Calu3 (cell line): Measurements from ENCODE around the gene UBE2Q2. TPM values are rescaled to one million over a fixed set of nuclear protein-coding genes. Genes with fewer than 3 reads are reported as not detected.
A peak's percentile ranks its signal among the peaks of the same experiment; 100 is the strongest.

Experiments used
- BruUV-seq: library from RNA; stranded (reverse); fragments of 400-500 nt; replicated peaks from 2 replicates; lab custom pipeline; 2021; lab: Mats Ljungman, UMichigan
- CTCF ChIA-PET: fragments of 300-600 bp; sonication (Branson Sonifier 250); formaldehyde crosslinking; loops from one replicate; lab custom pipeline; 2022; ENCODE audit warnings: antibody characterized with exemption; lab: Charles Lee
- DNase-seq: peaks from one replicate; pipeline ENCODE4 v3.0.0; 2022
- H3K27ac Mint-ChIP-seq: one replicate; pipeline ENCODE4 v1.8.0; 2022; ENCODE audit warnings: mixed read lengths; ENCODE audit not compliant: unreplicated experiment
- H3K27me3 Mint-ChIP-seq: one replicate; pipeline ENCODE4 v1.8.0; 2022; ENCODE audit warnings: mixed read lengths; ENCODE audit not compliant: unreplicated experiment
- H3K36me3 Mint-ChIP-seq: one replicate; pipeline ENCODE4 v1.8.0; 2022; ENCODE audit warnings: mild to moderate bottlenecking, moderate library complexity, mixed read lengths; ENCODE audit not compliant: insufficient read depth, unreplicated experiment
- H3K4me1 Mint-ChIP-seq: one replicate; pipeline ENCODE4 v1.8.0; 2022; ENCODE audit warnings: mild to moderate bottlenecking, low read depth, mixed read lengths; ENCODE audit not compliant: unreplicated experiment
- H3K4me3 Mint-ChIP-seq: one replicate; pipeline ENCODE4 v1.8.0; 2022; ENCODE audit warnings: mild to moderate bottlenecking, low read depth, moderate library complexity, mixed read lengths; ENCODE audit not compliant: unreplicated experiment
- H3K9me3 Mint-ChIP-seq: one replicate; pipeline ENCODE4 v1.8.0; 2022; ENCODE audit warnings: low read depth, mixed read lengths; ENCODE audit not compliant: unreplicated experiment
- intact Hi-C: fragments of 100-400 bp; cut with micrococcal nuclease; formaldehyde crosslinking; loops from one replicate; pipeline ENCODE4 v1.10.0; 2022; ENCODE audit not compliant: unreplicated experiment
- total RNA-seq: library from RNA; stranded (reverse); gene quantifications from 2 replicates; pipeline ENCODE4 v1.2.3, GENCODE V29; 2022
- TF ChIP-seq, protein P1 (sequence below): fragments of 200-600 bp; IDR thresholded peaks from one replicate; pipeline ENCODE4 v1.8.0; 2022; ENCODE audit warnings: antibody characterized with exemption; ENCODE audit not compliant: unreplicated experiment

Gene UBE2Q2
- total RNA-seq, 1 experiment from 2014 or later, result 34.7 TPM

DNA sequence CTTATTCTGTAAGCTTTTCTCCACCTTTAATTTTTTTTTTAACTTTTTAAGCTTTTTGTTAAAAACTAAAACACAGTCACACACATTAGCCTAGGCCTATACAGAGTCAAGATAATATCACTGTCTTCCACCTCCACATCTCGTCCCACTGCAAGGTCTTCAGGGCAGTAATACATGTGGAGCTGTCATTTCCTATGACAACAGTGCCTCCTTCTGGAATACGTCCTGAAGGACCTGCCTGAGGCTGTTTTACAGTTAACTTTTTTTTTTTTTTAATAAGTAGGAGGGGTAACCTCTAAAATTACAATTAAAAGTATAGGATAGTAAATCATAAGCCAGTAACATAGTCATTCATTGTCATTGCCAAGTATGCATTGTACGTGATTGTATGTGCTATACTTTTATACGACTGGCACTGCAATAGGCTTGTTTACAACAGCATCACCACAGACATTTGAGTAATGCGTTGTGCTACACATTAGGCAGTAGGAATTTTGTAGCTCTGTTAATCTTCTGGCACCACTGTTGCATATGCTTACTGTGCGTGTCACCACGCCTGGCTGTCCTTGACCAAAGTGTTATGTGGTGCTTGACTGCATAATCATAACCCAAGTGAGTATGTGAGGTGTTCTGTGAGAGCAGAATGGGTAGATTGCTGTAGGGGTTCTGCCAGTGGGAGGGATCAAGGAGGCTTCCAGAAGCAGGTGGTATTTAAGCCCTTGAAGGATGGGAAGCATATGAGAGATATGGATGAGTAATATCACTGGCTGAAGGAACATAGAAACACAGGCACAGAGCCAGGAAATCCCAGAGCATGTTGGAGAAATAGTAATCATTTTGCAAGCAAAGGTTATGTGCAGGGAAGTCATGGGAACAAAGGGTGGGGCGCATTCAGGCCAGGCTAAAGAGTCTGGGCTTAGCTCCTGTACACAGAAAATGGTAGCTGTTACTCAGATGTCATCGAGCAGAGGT, 78.8 kb downstream of the UBE2Q2 start:
- no peaks in the 10 kb centered on the region for H3K9me3 Mint-ChIP-seq
- H3K4me1 Mint-ChIP-seq, result peaks cover 25% of the 10 kb centered on the region
- H3K27ac Mint-ChIP-seq, result no peak overlapping the region
- peak; percentile 22 for DNase-seq
- CTCF ChIA-PET, result interaction anchor here (0.6 to 1.4 kb wide), 5 partner anchors 17 to 201 kb away, joined by 3 to 4 read pairs (median 3); no protein-coding TSS in a partner anchor
- intact Hi-C loops, result no loop called here
- no peaks in the 10 kb centered on the region for H3K27me3 Mint-ChIP-seq
- no TSS peak for BruUV-seq
- peaks cover 22% of the 10 kb centered on the region for H3K36me3 Mint-ChIP-seq
- TF ChIP-seq, protein P1, sequence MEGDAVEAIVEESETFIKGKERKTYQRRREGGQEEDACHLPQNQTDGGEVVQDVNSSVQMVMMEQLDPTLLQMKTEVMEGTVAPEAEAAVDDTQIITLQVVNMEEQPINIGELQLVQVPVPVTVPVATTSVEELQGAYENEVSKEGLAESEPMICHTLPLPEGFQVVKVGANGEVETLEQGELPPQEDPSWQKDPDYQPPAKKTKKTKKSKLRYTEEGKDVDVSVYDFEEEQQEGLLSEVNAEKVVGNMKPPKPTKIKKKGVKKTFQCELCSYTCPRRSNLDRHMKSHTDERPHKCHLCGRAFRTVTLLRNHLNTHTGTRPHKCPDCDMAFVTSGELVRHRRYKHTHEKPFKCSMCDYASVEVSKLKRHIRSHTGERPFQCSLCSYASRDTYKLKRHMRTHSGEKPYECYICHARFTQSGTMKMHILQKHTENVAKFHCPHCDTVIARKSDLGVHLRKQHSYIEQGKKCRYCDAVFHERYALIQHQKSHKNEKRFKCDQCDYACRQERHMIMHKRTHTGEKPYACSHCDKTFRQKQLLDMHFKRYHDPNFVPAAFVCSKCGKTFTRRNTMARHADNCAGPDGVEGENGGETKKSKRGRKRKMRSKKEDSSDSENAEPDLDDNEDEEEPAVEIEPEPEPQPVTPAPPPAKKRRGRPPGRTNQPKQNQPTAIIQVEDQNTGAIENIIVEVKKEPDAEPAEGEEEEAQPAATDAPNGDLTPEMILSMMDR, result peak; percentile 18
- no peak overlapping the region for H3K4me3 Mint-ChIP-seq

DNA sequence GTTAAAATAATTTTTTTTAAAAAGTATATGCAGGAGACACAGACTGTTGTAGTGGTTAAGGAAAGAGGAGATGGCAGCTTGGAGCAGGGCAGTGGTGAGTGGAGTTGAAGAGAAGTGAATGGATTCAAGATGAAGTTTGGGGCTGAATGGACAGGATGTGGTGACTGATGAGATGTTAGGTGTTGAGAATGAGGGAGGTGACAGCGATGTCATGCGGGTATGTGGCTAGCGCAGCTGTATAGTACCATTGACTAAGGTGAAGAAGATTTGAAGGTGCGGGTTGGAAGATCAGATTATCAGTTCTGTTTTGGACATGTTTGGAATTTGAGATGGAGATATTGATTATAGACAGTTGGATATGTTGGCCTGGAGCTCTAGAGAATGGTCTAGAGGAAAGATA, 80.5 kb downstream of the UBE2Q2 start:
- no peaks in the 10 kb centered on the region for H3K27me3 Mint-ChIP-seq
- CTCF ChIA-PET, result interaction anchor here (1.4 kb wide), 1 partner anchor 19 kb away, joined by 3 read pairs; no protein-coding TSS in a partner anchor
- DNase-seq, result no peak
- TF ChIP-seq, protein P1, result no peak
- no peak overlapping the region for H3K27ac Mint-ChIP-seq
- H3K4me1 Mint-ChIP-seq, result peaks cover 25% of the 10 kb centered on the region
- no peak overlapping the region for H3K4me3 Mint-ChIP-seq
- H3K9me3 Mint-ChIP-seq, result no peaks in the 10 kb centered on the region
- peaks cover 9% of the 10 kb centered on the region for H3K36me3 Mint-ChIP-seq
- intact Hi-C loops, result no loop called here
- no TSS peak for BruUV-seq

DNA sequence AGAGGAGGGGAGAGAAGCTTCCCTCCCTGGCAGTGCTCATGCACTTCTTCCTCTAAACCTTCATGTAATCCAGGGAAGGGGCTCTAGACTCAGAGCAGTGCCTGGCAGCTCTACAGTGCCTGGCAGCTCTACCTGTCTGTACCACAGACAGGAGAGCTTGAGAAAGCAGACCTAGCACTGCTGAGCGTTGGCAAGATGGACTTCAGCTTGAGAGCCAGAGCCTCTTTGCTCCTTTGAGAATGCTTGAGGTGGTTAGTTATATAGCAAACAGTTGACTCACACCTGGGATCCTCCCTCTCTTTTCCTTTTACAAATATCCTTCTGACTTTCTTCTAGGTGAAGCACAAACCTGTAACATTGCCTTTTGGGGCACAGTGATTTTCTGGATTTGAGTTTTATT, 81.3 kb downstream of the UBE2Q2 start:
- Mint-ChIP-seq H3K9me3 (no peaks in the 10 kb centered on the region), H3K27ac (no peak overlapping the region), H3K36me3 (peaks cover 10% of the 10 kb centered on the region), H3K4me1 (peaks cover 25% of the 10 kb centered on the region), H3K4me3 (no peak overlapping the region), H3K27me3 (no peaks in the 10 kb centered on the region)
- CTCF ChIA-PET, result interaction anchor here (1.5 kb wide), 1 partner anchor 115 kb away, joined by 3 read pairs; no protein-coding TSS in a partner anchor
- intact Hi-C loops, result no loop called here
- DNase-seq, result no peak
- TF ChIP-seq, protein P1, result no peak
- BruUV-seq, result no TSS peak

DNA sequence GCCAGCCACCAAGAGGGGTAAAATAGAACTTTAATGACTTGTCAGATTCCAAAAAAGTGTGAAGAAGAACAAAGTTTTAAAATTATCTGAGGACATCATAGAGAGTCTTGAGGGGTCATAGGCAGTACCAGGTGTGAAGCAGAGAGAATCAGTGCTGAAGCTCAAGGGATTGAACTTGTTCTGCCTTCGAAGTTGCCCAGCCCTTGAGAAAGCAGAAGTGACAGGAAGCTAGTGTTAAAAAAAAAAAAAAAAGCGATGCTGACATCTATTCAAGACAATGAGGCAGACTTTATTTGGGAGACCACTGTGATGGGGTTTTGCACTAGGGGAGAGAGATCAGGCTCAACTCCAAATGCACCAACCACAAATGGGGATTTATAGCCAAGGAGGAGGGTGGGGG, 82.2 kb downstream of the UBE2Q2 start:
- Mint-ChIP-seq H3K36me3 (peaks cover 15% of the 10 kb centered on the region), H3K27ac (no peak overlapping the region), H3K4me1 (peaks cover 25% of the 10 kb centered on the region), H3K4me3 (no peak overlapping the region), H3K27me3 (no peaks in the 10 kb centered on the region), H3K9me3 (no peaks in the 10 kb centered on the region)
- intact Hi-C loops, result no loop called here
- no TSS peak for BruUV-seq
- TF ChIP-seq, protein P1, result no peak
- CTCF ChIA-PET, result interaction anchor here (1.5 kb wide), 1 partner anchor 116 kb away, joined by 3 read pairs; no protein-coding TSS in a partner anchor
- no peak for DNase-seq
